ENCODE data around the gene PTCD1.

Gene PTCD1

DNA sequence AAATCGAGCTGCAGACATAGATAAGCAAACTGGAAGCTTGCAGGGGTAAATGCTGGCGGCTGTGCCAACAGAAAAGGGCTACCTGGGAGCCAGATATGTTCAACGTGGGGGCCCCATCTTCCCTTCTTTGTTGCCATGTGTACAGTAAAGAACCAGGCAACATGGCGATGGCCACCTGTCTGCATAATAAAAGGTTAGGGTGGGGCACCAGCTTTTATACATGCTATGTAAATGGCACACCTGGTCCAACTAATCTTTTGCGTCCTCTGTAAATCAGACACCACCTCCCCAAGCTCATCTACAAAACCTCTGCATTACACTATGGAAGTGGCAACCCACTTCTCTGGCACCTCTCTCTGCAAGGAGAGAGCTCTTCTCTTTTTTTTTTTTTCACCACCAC lies 16.0 kb downstream of the PTCD1 start:
- Histone ChIP-seq H3K4me2 (ENCODE audit: insufficient read depth, low read length) (no peak overlapping the region), H3K27ac (ENCODE audit: low read length) (no peak overlapping the region), H3K27me3 (ENCODE audit: insufficient read depth, low read length, poor library complexity) (no peaks in the 10 kb centered on the region), H2AFZ (ENCODE audit: low read depth, low read length) (no peak overlapping the region), H3K36me3 (ENCODE audit: insufficient read depth, low read length) (peaks cover 76% of the 10 kb centered on the region), H4K20me1 (ENCODE audit: insufficient read depth, low read length) (peaks cover 9% of the 10 kb centered on the region), H3K9me3 (ENCODE audit: insufficient read depth, low read length, severe bottlenecking) (no peaks in the 10 kb centered on the region), H3K79me2 (ENCODE audit: insufficient read depth, low read length) (peaks cover under 1% of the 10 kb centered on the region; the same call in 1 of the 2 replicates), H3K9ac (ENCODE audit: low read depth, low read length) (no peak overlapping the region), H3K4me3 (ENCODE audit: low read depth in 1 of 2, low read length in 2 of 2) (no peak overlapping the region), H3K4me1 (ENCODE audit: insufficient read depth, low read length) (no peaks in the 10 kb centered on the region)
- DNase-seq (no peak), ATAC-seq (ENCODE audit: insufficient read depth, low read depth) (no peak)
- TF ChIP-seq, protein P1, sequence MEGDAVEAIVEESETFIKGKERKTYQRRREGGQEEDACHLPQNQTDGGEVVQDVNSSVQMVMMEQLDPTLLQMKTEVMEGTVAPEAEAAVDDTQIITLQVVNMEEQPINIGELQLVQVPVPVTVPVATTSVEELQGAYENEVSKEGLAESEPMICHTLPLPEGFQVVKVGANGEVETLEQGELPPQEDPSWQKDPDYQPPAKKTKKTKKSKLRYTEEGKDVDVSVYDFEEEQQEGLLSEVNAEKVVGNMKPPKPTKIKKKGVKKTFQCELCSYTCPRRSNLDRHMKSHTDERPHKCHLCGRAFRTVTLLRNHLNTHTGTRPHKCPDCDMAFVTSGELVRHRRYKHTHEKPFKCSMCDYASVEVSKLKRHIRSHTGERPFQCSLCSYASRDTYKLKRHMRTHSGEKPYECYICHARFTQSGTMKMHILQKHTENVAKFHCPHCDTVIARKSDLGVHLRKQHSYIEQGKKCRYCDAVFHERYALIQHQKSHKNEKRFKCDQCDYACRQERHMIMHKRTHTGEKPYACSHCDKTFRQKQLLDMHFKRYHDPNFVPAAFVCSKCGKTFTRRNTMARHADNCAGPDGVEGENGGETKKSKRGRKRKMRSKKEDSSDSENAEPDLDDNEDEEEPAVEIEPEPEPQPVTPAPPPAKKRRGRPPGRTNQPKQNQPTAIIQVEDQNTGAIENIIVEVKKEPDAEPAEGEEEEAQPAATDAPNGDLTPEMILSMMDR (IDR thresholded peaks at IDR 0.05; ENCODE audit: borderline replicate concordance, extremely low read depth, low read length, poor library complexity, severe bottlenecking): no peak
- TF ChIP-seq EZH2 (IDR thresholded peaks at IDR 0.05; ENCODE audit: borderline replicate concordance, low read depth, low read length, severe bottlenecking): no peak

DNA sequence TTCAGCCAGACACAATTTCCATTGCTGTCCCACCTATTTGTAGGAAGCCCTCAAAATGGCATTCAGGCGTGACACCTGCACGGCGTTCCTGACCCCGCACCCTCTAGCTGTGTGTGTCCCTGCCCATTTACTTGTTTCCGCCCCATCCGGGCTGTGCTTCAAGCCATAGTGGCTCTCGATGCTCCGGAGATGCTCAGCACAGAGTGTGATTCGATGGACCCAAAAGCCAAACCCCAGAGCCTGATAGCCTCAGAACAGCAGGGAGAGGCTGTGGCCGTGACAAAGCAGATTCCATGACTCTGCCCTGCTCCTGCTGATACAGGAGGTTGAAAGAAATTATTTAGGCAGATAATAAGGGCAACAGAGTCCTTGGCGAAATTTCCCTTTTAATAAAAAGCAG lies 16.4 kb downstream of the PTCD1 start:
- no peak for DNase-seq
- Histone ChIP-seq H2AFZ (ENCODE audit: low read depth, low read length) (no peak overlapping the region), H3K4me2 (ENCODE audit: insufficient read depth, low read length) (no peak overlapping the region), H3K9me3 (ENCODE audit: insufficient read depth, low read length, severe bottlenecking) (no peaks in the 10 kb centered on the region), H3K4me1 (ENCODE audit: insufficient read depth, low read length) (no peaks in the 10 kb centered on the region), H3K27ac (ENCODE audit: low read length) (no peak overlapping the region), H3K27me3 (ENCODE audit: insufficient read depth, low read length, poor library complexity) (no peaks in the 10 kb centered on the region), H3K36me3 (ENCODE audit: insufficient read depth, low read length) (peaks cover 80% of the 10 kb centered on the region), H4K20me1 (ENCODE audit: insufficient read depth, low read length) (peaks cover 10% of the 10 kb centered on the region), H3K4me3 (ENCODE audit: low read depth in 1 of 2, low read length in 2 of 2) (no peak overlapping the region), H3K79me2 (ENCODE audit: insufficient read depth, low read length) (peaks cover 2% of the 10 kb centered on the region; the same call in 1 of the 2 replicates), H3K9ac (ENCODE audit: low read depth, low read length) (no peak overlapping the region)
- no peak for ATAC-seq (ENCODE audit: insufficient read depth, low read depth)
- TF ChIP-seq, protein P1 (IDR thresholded peaks at IDR 0.05; ENCODE audit: borderline replicate concordance, extremely low read depth, low read length, poor library complexity, severe bottlenecking): no peak
- TF ChIP-seq EZH2 (IDR thresholded peaks at IDR 0.05; ENCODE audit: borderline replicate concordance, low read depth, low read length, severe bottlenecking): no peak

DNA sequence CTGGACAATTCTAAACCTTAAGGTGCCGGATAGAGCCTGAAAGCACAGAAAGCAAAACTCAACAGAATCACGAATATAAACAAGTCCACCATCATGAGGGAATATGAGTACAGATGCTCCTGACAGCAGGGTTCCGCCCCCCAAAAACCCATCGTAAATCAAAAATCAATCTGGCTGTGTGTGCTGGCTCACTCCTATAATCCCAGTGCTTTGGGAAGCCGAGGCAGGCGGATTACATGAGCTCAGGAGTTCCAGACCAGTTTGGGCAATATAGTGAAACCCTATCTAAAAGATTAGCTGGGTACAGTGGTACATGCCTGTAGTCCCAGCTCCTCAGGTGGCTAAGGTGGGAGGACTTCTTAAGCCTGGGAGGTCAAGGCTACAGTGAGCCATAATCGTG lies 17.6 kb downstream of the PTCD1 start:
- H3K4me1 ChIP-seq (ENCODE audit: insufficient read depth, low read length): no peaks in the 10 kb centered on the region
- H3K79me2 ChIP-seq (ENCODE audit: insufficient read depth, low read length): peaks cover 2% of the 10 kb centered on the region; the same call in 1 of the 2 replicates
- no peak overlapping the region for H3K9ac ChIP-seq (ENCODE audit: low read depth, low read length)
- H3K36me3 ChIP-seq (ENCODE audit: insufficient read depth, low read length): peaks cover 91% of the 10 kb centered on the region
- no peak for DNase-seq
- no peak for ATAC-seq (ENCODE audit: insufficient read depth, low read depth)
- no peak overlapping the region for H3K4me2 ChIP-seq (ENCODE audit: insufficient read depth, low read length)
- H3K4me3 ChIP-seq (ENCODE audit: low read depth in 1 of 2, low read length in 2 of 2): no peak overlapping the region
- H2AFZ ChIP-seq (ENCODE audit: low read depth, low read length): no peak overlapping the region
- H4K20me1 ChIP-seq (ENCODE audit: insufficient read depth, low read length): peaks cover 10% of the 10 kb centered on the region
- H3K27me3 ChIP-seq (ENCODE audit: insufficient read depth, low read length, poor library complexity): no peaks in the 10 kb centered on the region
- TF ChIP-seq, protein P1 (IDR thresholded peaks at IDR 0.05; ENCODE audit: borderline replicate concordance, extremely low read depth, low read length, poor library complexity, severe bottlenecking): no peak
- TF ChIP-seq EZH2 (IDR thresholded peaks at IDR 0.05; ENCODE audit: borderline replicate concordance, low read depth, low read length, severe bottlenecking): no peak
- H3K9me3 ChIP-seq (ENCODE audit: insufficient read depth, low read length, severe bottlenecking): no peaks in the 10 kb centered on the region
- H3K27ac ChIP-seq (ENCODE audit: low read length): no peak overlapping the region

DNA sequence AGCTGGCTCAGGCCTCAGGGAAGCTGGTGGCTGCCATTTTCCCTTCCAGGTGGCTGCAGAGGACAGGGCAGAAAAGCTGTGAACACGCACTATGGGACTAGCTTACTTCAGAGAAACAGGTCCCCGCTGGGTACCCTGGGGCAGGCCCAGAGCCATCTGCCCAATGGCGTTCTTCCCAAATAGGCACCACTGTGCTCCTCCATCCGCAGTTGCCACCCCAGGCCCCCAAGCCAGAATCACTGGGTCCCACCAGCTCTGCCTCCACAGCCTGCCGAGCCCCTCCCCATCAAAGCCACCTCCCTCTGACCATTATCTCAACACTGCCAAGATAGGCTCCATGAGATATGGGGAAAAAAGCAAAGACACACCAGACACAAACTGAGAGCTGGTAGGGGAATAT lies 18.4 kb downstream of the PTCD1 start:
- no peaks in the 10 kb centered on the region for H3K9me3 ChIP-seq (ENCODE audit: insufficient read depth, low read length, severe bottlenecking)
- H2AFZ ChIP-seq (ENCODE audit: low read depth, low read length): no peak overlapping the region
- H3K79me2 ChIP-seq (ENCODE audit: insufficient read depth, low read length): peaks cover 2% of the 10 kb centered on the region; the same call in 1 of the 2 replicates
- ATAC-seq (ENCODE audit: insufficient read depth, low read depth) (no peak), DNase-seq (no peak)
- no peak overlapping the region for H3K9ac ChIP-seq (ENCODE audit: low read depth, low read length)
- H3K27ac ChIP-seq (ENCODE audit: low read length): no peak overlapping the region
- no peak overlapping the region for H3K4me2 ChIP-seq (ENCODE audit: insufficient read depth, low read length)
- peaks cover 10% of the 10 kb centered on the region for H4K20me1 ChIP-seq (ENCODE audit: insufficient read depth, low read length)
- no peak overlapping the region for H3K4me3 ChIP-seq (ENCODE audit: low read depth in 1 of 2, low read length in 2 of 2)
- H3K36me3 ChIP-seq (ENCODE audit: insufficient read depth, low read length): peaks cover 92% of the 10 kb centered on the region
- no peaks in the 10 kb centered on the region for H3K27me3 ChIP-seq (ENCODE audit: insufficient read depth, low read length, poor library complexity)
- H3K4me1 ChIP-seq (ENCODE audit: insufficient read depth, low read length): no peaks in the 10 kb centered on the region
- TF ChIP-seq, protein P1 (IDR thresholded peaks at IDR 0.05; ENCODE audit: borderline replicate concordance, extremely low read depth, low read length, poor library complexity, severe bottlenecking): no peak
- no peak for TF ChIP-seq EZH2 (IDR thresholded peaks at IDR 0.05; ENCODE audit: borderline replicate concordance, low read depth, low read length, severe bottlenecking)

Data from DND-41 (cell line).